Measurements from ENCODE around the gene SLC30A5.
A peak's percentile ranks its signal among the peaks of the same experiment; 100 is the strongest.

DNA sequence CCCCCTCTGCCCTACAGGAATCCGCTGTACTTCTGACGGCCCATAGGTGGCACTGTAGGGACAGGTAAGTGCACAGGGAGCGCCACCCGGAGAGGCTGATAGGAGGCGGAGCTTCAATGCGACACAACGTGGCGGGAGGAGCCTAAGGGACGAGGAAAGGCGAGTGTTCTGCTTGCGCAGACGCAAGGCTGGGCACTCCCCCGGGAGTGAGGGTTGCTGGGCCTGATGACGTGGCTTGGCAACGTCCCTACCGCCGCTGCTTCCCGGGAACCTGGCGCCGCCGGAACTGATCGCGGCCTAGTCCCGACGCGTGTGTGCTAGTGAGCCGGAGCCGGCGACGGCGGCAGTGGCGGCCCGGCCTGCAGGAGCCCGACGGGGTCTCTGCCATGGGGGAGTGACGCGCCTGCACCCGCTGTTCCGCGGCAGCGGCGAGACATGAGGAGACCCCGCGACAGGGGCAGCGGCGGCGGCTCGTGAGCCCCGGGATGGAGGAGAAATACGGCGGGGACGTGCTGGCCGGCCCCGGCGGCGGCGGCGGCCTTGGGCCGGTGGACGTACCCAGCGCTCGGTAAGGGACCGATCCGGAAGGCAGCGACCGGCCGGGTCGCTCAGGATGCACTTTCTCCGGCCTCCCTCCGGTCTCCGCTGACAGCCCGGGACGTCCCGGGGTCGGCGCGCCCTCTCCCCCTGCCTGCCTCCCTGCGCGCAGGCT, at the start of gene SLC30A5:
- TF ChIP-seq, protein P1, sequence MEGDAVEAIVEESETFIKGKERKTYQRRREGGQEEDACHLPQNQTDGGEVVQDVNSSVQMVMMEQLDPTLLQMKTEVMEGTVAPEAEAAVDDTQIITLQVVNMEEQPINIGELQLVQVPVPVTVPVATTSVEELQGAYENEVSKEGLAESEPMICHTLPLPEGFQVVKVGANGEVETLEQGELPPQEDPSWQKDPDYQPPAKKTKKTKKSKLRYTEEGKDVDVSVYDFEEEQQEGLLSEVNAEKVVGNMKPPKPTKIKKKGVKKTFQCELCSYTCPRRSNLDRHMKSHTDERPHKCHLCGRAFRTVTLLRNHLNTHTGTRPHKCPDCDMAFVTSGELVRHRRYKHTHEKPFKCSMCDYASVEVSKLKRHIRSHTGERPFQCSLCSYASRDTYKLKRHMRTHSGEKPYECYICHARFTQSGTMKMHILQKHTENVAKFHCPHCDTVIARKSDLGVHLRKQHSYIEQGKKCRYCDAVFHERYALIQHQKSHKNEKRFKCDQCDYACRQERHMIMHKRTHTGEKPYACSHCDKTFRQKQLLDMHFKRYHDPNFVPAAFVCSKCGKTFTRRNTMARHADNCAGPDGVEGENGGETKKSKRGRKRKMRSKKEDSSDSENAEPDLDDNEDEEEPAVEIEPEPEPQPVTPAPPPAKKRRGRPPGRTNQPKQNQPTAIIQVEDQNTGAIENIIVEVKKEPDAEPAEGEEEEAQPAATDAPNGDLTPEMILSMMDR (IDR thresholded peaks at IDR 0.05): peak; percentile 90 to 96 (median 91)
- TF ChIP-seq EP300 (IDR thresholded peaks at IDR 0.05): no peak
- TF ChIP-seq POLR2A (IDR thresholded peaks at IDR 0.05; ENCODE audit: low read depth): no peak

Measured in esophagus muscularis mucosa (tissue), 4 donors.